CD1c-positive myeloid dendritic cell (primary cell): ENCODE measurements around the gene CAP1.

Experiments
- DNase-seq: peaks from one replicate; pipeline ENCODE4 v3.0.0-alpha.2; 2016; ENCODE audit errors: extremely low spot score

The CAP1 gene

GRCh38 chr1:40058453-40059337 is 18.2 kb downstream of the CAP1 start:
- DNase-seq, result no peak

DNA sequence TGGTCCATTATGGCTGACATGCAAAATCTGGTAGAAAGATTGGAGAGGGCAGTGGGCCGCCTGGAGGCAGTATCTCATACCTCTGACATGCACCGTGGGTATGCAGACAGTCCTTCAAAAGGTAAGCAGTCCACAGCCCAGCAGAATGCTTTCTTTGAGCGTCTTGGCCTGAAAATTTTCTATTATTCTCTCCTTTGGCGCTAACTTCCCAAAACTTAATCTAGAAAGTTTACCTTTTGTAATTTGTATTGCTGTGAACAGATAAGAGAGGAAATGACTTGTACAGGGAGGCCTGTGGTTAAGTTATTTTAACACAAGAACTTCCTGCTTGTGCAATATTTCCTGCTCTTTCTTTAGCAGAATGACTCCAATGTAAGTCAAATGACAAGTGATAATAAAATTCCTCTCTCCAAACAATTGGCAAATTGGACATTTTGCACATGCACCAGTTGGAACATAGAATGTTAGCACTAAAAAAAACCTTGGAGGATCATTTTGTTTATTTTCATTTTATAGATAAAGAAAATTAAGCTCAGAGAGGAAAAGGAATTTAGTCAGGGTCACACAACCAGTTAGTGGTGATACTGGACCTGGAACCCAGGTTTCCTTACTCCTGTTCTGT is 18.9 kb downstream of the CAP1 start:
- peak; percentile 77 for DNase-seq

- peak; percentile 45 for DNase-seq
Measured at GRCh38 chr1:40059960-40060750, 19.6 kb downstream of the CAP1 start.

GRCh38 chr1:40064797-40065499 is 24.4 kb downstream of the CAP1 start:
- DNase-seq, result peak; percentile 61

DNA sequence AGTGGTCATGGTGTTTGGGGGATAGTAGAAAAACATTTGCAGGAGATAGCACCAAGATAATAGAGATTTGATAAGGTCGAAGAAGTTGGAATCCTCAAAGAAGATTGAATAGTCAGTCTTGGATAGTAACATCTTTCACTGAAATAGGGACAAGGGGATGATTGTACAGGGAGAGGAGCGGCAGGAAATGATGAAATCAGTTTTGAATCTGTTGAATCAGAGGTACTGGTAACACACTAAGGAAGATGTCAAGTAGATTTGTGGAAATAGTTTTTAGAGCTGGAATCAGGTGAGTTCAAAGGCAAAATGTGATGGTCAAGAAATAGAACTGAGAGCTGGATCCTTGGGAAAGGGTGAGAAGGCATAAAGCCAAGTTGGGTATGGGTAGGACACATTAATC is 26.5 kb downstream of the CAP1 start:
- no peak for DNase-seq

- DNase-seq, result no peak
Measured at GRCh38 chr1:40067851-40068250, 27.3 kb downstream of the CAP1 start.

- DNase-seq, result no peak
Measured at GRCh38 chr1:40072142-40072541, 31.6 kb downstream of the CAP1 start.

DNA sequence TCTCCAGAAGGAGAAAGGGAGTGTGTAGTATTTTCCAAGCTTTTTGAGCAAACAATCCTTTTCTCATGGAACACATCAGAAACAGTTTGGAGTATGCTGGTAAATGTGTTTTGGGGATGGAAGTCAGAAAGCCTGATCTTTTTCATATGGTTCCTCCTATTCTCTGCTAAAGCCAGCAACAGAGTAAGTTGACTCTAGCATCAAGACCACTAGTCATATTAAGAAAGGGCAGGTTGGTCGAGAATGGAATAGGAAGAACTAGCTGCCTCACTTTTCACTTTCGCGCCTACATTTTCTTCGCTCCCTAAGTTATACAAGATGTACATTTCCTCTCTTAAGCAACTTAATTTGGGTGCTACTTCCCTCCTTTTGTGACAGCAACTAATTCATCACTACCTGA is 32.5 kb downstream of the CAP1 start:
- DNase-seq, result no peak

DNA sequence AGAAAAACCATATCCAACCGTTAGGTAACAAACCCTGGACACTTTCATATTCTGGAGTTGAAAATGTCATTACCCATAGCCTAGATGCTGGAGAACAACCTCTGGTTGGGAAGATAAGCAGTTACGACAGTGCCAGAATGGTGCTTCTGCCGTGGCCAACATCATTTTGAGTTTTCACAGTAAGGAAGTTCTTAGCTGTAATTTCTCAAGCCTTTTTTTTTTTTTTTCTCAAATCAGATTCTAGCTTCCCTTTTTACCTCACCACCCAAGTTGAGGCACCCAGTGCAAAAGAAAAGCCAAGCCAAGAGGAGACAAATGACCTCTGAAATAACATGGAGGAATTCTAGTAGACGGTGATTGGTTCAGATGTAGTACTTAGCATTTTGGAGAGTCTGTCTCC is 34.7 kb downstream of the CAP1 start:
- peak; percentile 69 for DNase-seq

- peak; percentile 91 for DNase-seq
Measured at GRCh38 chr1:40076895-40077312, 36.4 kb downstream of the CAP1 start.

DNA sequence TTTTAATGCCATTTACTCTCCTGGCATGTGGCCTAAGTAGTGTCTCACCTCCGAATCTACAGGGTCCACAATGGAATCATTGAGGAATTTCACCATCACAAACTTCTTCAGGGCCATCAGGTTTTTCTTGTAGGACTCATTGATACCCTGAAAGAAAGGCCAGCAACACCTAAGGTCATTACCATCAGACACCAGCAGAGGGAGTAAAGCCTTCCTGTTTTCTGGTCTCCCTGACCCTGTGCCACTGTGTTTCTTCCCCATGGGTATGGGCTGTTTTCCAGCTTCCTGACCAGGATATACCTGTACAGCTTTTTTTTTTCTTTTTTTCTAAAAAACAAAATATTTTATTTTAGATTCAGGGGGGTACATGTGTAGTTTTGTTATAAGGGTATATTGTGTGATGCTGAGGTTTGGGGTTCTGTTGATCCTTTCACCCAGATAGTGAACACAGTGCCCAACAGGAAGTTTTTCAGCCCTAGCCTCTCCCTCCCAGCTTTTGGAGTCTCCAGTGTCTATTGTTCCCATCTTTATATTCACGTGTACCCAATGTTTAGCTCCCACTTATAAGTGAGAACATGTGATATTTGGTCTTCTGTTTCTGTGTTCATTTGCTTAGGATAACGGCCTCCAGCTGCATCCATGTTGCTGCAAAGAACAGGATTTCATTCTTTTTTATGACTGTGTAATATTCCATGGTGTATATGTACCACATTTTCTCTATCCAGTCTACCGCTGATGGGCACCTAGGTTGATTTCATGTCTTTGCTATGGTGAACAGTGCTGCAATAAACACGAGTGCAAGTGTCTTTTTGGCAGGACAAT is 38.2 kb downstream of the CAP1 start:
- peak; percentile 76 for DNase-seq

DNA sequence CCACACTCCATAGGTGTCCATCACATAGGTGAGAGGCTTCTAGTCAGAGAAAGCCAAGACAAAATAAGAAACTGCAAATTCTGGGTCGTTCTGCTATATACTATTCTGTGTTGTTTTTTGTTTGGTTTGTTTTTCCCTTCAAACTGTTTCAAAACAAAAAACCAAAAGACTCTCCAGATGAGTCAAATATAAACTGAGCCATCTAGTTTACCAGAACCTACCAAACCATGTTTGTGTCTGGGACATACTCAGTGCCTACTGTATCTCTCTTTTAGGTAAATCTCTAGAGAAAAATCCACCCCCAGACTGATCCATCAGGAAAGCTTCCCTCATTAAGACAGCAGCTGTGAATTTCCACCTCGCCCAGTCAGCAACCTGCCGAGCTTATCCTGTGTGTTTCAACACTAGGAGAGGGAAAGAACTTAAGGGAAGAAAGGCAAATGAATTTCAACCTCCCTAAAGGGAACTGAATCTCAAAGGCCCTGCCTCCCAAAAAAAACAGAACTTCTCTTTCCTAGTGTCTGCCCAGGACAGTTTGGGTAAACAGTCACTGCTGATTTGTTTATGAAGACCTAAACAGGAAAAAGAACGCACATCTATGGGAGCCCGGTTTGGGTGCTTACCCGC is 39.4 kb downstream of the CAP1 start:
- DNase-seq, result peak; percentile 74

DNA sequence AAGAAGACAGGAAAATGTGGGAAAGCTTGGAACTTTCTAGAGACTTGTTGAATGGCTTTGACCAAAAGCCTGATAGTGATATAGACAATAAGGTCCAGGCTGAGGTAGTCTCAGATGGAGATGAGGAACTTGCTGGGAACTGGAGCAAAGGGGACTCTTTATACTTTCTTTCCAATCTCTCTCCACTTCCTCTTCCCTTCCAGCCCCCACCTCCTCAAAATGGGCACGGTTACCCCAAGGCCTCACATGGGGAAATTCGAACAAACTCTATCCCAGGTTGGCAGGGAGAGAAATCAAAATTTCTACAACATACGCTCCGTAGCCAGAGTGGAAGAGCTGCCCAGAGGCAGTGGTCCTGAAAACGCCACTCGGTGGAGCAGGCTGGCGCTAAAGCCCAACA is 41.3 kb downstream of the CAP1 start:
- DNase-seq, result peak; percentile 60

DNA sequence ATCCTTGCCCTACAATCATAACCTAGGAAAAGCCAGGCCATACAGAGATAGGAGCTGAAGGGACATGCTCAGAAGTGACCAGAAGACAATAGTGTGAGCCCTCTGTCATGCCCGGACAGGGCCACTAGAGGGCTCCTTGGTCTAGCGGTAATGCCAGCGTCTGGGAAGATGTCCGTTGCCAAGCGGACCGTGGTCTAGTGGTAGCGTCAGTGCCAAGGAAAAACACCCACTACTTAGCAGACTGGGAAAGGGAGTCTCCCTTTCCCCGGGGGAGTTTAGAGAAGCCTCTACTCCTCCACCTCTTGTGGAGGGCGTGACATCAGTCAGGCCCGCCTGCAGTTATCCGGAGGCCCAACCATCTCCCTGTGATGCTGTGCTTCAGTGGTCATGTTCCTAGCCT is 44.2 kb downstream of the CAP1 start:
- DNase-seq, result peak; percentile 63

GRCh38 chr1:40090652-40091355 is 50.3 kb downstream of the CAP1 start:
- DNase-seq, result no peak

GRCh38 chr1:40092241-40092640 is 51.7 kb downstream of the CAP1 start:
- no peak for DNase-seq

- peak; percentile 68 for DNase-seq
Measured at GRCh38 chr1:40092706-40093639, 52.4 kb downstream of the CAP1 start.

- peak; percentile 87 for DNase-seq
Measured at GRCh38 chr1:40094466-40095110, 54.1 kb downstream of the CAP1 start.
